Measurements from ENCODE around the gene FBXL3.

The FBXL3 gene

GRCh38 chr13:77038907-77039480, 12.0 kb upstream of the FBXL3 start:
- Mint-ChIP-seq H3K36me3 (peaks cover 2% of the 10 kb centered on the region), H3K27ac (no peak overlapping the region), H3K27me3 (no peaks in the 10 kb centered on the region), H3K4me1 (peaks cover 2% of the 10 kb centered on the region), H3K9me3 (no peaks in the 10 kb centered on the region), H3K4me3 (no peak overlapping the region)
- DNase-seq (ENCODE audit: low spot score in 2 of 2) (no peak), ATAC-seq (ENCODE audit: low read depth) (no peak)

DNA sequence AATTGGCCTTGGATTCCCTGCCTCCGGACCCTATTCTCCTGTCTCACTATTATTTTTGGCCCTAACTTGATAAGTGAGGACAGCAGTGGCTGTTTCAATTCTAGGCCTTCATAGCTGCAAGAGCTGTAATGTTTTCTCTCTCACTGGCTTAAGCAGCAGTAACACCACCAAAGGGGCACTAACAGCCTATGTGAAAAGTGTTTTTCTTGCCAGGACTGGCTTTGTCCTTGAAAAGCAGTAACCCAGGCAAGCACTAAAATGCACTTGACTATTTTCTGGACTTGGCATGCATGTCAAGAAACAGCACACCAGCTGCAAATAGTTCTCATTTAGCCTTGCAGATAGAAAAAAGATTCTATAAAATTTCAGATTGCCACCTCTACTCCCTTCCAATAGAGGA, 9.3 kb upstream of the FBXL3 start:
- DNase-seq (ENCODE audit: low spot score in 2 of 2) (no peak), ATAC-seq (ENCODE audit: low read depth) (no peak)
- Mint-ChIP-seq H3K36me3 (peaks cover 2% of the 10 kb centered on the region), H3K27ac (no peak overlapping the region), H3K27me3 (no peaks in the 10 kb centered on the region), H3K9me3 (no peaks in the 10 kb centered on the region), H3K4me1 (no peaks in the 10 kb centered on the region), H3K4me3 (no peak overlapping the region)

GRCh38 chr13:77034881-77035280, 7.9 kb upstream of the FBXL3 start:
- no peak for ATAC-seq (ENCODE audit: low read depth)
- no peaks in the 10 kb centered on the region for H3K27me3 Mint-ChIP-seq
- no peak for DNase-seq (ENCODE audit: low spot score in 2 of 2)
- H3K27ac Mint-ChIP-seq = no peak overlapping the region
- H3K9me3 Mint-ChIP-seq = no peaks in the 10 kb centered on the region
- peaks cover 2% of the 10 kb centered on the region for H3K36me3 Mint-ChIP-seq
- H3K4me3 Mint-ChIP-seq = no peak overlapping the region
- no peaks in the 10 kb centered on the region for H3K4me1 Mint-ChIP-seq

DNA sequence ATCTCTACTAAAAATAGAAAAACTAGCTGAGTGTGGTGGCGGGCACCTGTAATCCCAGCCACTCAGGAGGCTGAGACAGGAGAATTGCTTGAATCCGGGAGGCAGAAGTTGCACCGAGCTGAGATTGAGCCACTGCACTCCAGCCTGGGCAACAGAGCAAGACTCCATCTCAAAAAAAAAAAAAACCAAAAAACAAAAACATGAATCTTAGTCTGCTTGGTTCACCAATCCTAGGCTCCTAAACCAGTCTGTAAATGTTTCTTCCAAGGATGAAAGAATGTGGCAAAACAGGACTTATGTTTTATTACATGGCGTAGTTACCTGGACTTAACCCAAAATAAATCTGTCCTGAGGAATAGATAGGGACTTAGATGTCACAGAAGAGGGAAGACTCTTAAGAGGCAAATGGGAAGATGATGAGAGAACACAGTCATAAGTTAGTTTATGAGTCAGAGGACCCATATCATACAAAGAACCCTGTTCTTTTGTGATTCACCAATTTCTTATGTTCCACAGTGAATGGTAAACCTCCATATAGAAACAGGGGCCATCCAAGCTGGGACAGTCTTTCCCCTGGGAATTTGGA, 6.9 kb upstream of the FBXL3 start:
- DNase-seq (ENCODE audit: low spot score in 2 of 2) = no peak
- Mint-ChIP-seq H3K27ac (no peak overlapping the region), H3K4me3 (no peak overlapping the region), H3K36me3 (peaks cover 2% of the 10 kb centered on the region), H3K9me3 (no peaks in the 10 kb centered on the region), H3K4me1 (no peaks in the 10 kb centered on the region), H3K27me3 (no peaks in the 10 kb centered on the region)
- no peak for ATAC-seq (ENCODE audit: low read depth)

- no peaks in the 10 kb centered on the region for H3K9me3 Mint-ChIP-seq
- H3K27ac Mint-ChIP-seq = no peak overlapping the region
- H3K27me3 Mint-ChIP-seq = no peaks in the 10 kb centered on the region
- peaks cover 10% of the 10 kb centered on the region for H3K4me1 Mint-ChIP-seq
- H3K36me3 Mint-ChIP-seq = peaks cover 2% of the 10 kb centered on the region
- H3K4me3 Mint-ChIP-seq = no peak overlapping the region
- DNase-seq (ENCODE audit: low spot score in 2 of 2) (no peak), ATAC-seq (ENCODE audit: low read depth) (no peak)
Observed at GRCh38 chr13:77031656-77032243, 4.8 kb upstream of the FBXL3 start.

GRCh38 chr13:77029436-77029835, 2.5 kb upstream of the FBXL3 start:
- H3K27me3 Mint-ChIP-seq = no peaks in the 10 kb centered on the region
- ATAC-seq (ENCODE audit: low read depth) = no peak
- H3K27ac Mint-ChIP-seq = no peak overlapping the region
- no peak for DNase-seq (ENCODE audit: low spot score in 2 of 2)
- peaks cover 17% of the 10 kb centered on the region for H3K4me1 Mint-ChIP-seq
- no peaks in the 10 kb centered on the region for H3K9me3 Mint-ChIP-seq
- H3K36me3 Mint-ChIP-seq = peaks cover 2% of the 10 kb centered on the region
- no peak overlapping the region for H3K4me3 Mint-ChIP-seq

DNA sequence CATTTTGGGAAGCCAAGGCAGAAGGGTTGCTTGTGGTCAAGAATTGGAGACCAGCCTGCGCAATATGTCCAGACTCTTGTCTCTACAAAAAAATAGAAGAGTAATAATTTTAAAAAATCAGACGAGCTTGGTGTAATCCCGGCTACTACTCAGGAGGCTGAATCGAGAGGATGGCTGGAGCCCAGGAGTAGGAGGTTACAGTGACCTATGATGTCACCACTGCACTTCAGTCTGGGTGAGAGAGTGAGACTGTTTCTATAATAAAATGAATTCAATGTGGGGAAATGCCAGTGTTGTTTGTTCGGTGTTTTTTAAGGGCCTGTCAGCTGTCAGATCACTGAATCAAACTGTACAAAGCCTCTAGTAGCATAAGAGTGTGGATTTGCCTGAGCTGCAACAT, 1.2 kb upstream of the FBXL3 start:
- no peaks in the 10 kb centered on the region for H3K27me3 Mint-ChIP-seq
- H3K9me3 Mint-ChIP-seq = no peaks in the 10 kb centered on the region
- peaks cover 24% of the 10 kb centered on the region for H3K4me1 Mint-ChIP-seq
- DNase-seq (ENCODE audit: low spot score in 2 of 2) (no peak), ATAC-seq (ENCODE audit: low read depth) (no peak)
- no peak overlapping the region for H3K27ac Mint-ChIP-seq
- peak overlapping the region; percentile 96 for H3K4me3 Mint-ChIP-seq
- peaks cover 2% of the 10 kb centered on the region for H3K36me3 Mint-ChIP-seq

DNA sequence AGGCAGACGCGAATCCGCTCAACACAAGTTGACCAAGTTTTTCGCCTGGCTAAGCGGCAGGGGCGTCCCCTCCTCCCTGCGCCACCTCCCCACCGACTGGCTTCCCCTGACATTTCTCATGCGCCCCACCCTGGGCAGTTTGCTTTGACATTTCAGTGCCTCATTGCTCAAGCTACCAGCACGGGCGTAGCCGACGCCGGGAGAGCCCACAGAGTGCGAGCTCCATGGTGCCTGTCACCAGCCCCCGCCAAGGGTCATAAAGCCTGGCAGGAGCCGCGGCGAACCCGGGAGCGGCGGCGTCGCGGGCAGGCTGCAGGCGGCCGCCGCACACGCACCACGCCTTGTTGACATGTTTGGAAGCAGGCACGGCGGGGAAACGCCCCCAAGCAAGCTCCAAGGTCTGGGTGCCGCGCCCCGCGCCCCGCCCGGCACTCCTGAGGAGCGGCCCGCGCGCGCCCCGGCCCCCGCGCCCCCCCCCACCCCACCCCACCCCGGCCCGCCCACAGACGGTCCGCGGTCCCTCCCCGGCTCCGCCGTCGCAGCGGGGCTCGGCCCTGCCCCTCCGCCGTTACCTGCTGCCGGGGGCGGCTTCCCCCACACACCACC, 601 bp downstream of the FBXL3 start:
- H3K27me3 Mint-ChIP-seq = no peaks in the 10 kb centered on the region
- peaks cover 7% of the 10 kb centered on the region for H3K36me3 Mint-ChIP-seq
- H3K4me1 Mint-ChIP-seq = peaks cover 35% of the 10 kb centered on the region
- no peaks in the 10 kb centered on the region for H3K9me3 Mint-ChIP-seq
- H3K27ac Mint-ChIP-seq = peak overlapping the region; percentile 92
- ATAC-seq (ENCODE audit: low read depth) (peak; percentile 62), DNase-seq (ENCODE audit: low spot score in 2 of 2) (peak; percentile 65 to 68)
- peak overlapping the region; percentile 97 for H3K4me3 Mint-ChIP-seq

GRCh38 chr13:77022341-77022740, 4.6 kb downstream of the FBXL3 start:
- peak overlapping the region; percentile 21 for H3K27ac Mint-ChIP-seq
- H3K4me1 Mint-ChIP-seq = peaks cover 32% of the 10 kb centered on the region
- ATAC-seq (ENCODE audit: low read depth) (no peak), DNase-seq (ENCODE audit: low spot score in 2 of 2) (no peak)
- H3K9me3 Mint-ChIP-seq = no peaks in the 10 kb centered on the region
- no peak overlapping the region for H3K4me3 Mint-ChIP-seq
- peaks cover 13% of the 10 kb centered on the region for H3K36me3 Mint-ChIP-seq
- no peaks in the 10 kb centered on the region for H3K27me3 Mint-ChIP-seq

GRCh38 chr13:77019756-77020155, 7.2 kb downstream of the FBXL3 start:
- Mint-ChIP-seq H3K9me3 (no peaks in the 10 kb centered on the region), H3K27ac (no peak overlapping the region), H3K36me3 (peaks cover 22% of the 10 kb centered on the region), H3K27me3 (no peaks in the 10 kb centered on the region), H3K4me3 (no peak overlapping the region), H3K4me1 (peaks cover 25% of the 10 kb centered on the region)
- no peak for ATAC-seq (ENCODE audit: low read depth)
- DNase-seq (ENCODE audit: low spot score in 2 of 2) = no peak

GRCh38 chr13:77016888-77017623, 9.9 kb downstream of the FBXL3 start:
- H3K9me3 Mint-ChIP-seq = no peaks in the 10 kb centered on the region
- H3K36me3 Mint-ChIP-seq = peaks cover 30% of the 10 kb centered on the region
- no peaks in the 10 kb centered on the region for H3K27me3 Mint-ChIP-seq
- no peak overlapping the region for H3K4me3 Mint-ChIP-seq
- peaks cover 13% of the 10 kb centered on the region for H3K4me1 Mint-ChIP-seq
- peak overlapping the region; percentile 76 for H3K27ac Mint-ChIP-seq
- ATAC-seq (ENCODE audit: low read depth) (no peak), DNase-seq (ENCODE audit: low spot score in 2 of 2) (no peak)

GRCh38 chr13:77016251-77016812, 10.6 kb downstream of the FBXL3 start:
- Mint-ChIP-seq H3K9me3 (no peaks in the 10 kb centered on the region), H3K27ac (peak overlapping the region; percentile 76), H3K27me3 (no peaks in the 10 kb centered on the region), H3K4me1 (peaks cover 13% of the 10 kb centered on the region), H3K36me3 (peaks cover 34% of the 10 kb centered on the region), H3K4me3 (no peak overlapping the region)
- DNase-seq (ENCODE audit: low spot score in 2 of 2) = no peak
- ATAC-seq (ENCODE audit: low read depth) = no peak

- Mint-ChIP-seq H3K27ac (peak overlapping the region; percentile 81), H3K4me1 (peaks cover 13% of the 10 kb centered on the region), H3K27me3 (no peaks in the 10 kb centered on the region), H3K36me3 (peaks cover 38% of the 10 kb centered on the region), H3K9me3 (no peaks in the 10 kb centered on the region), H3K4me3 (no peak overlapping the region)
- no peak for DNase-seq (ENCODE audit: low spot score in 2 of 2)
- no peak for ATAC-seq (ENCODE audit: low read depth)
Observed at GRCh38 chr13:77014906-77015685, 11.9 kb downstream of the FBXL3 start.

All from memory B cell (primary cell).